ENCODE data around the gene PDE2A.

DNA sequence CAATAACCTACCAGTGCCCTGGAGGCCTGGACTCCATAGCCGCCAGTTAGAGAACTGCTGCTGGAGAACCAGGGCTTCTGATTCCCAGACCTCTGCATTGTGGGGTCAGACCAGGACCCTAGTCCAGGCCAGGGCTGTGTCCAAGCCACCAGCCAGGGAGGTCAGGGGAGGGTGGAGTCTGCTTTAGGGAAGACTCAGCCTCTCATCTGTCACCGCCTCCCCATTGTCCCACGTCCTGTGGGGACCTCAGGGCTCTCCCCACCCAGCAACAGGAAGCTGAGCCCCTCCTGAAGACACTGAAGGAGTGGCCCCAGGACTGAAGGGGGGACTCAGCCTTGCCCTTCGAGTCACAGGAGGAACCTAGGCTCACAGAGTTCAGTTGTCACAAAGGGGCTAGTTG is 41.2 kb downstream of the PDE2A start:
- TF ChIP-seq POLR2A (IDR thresholded peaks at IDR 0.05) = no peak
- TF ChIP-seq, protein P1, sequence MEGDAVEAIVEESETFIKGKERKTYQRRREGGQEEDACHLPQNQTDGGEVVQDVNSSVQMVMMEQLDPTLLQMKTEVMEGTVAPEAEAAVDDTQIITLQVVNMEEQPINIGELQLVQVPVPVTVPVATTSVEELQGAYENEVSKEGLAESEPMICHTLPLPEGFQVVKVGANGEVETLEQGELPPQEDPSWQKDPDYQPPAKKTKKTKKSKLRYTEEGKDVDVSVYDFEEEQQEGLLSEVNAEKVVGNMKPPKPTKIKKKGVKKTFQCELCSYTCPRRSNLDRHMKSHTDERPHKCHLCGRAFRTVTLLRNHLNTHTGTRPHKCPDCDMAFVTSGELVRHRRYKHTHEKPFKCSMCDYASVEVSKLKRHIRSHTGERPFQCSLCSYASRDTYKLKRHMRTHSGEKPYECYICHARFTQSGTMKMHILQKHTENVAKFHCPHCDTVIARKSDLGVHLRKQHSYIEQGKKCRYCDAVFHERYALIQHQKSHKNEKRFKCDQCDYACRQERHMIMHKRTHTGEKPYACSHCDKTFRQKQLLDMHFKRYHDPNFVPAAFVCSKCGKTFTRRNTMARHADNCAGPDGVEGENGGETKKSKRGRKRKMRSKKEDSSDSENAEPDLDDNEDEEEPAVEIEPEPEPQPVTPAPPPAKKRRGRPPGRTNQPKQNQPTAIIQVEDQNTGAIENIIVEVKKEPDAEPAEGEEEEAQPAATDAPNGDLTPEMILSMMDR (IDR thresholded peaks at IDR 0.05) = no peak

Data from breast epithelium (tissue), 3 donors.